ENCODE measurements around the gene ANXA3.
"Not testable (repeated sequence)": the region's sequence is repeated elsewhere in the genome, so short reads cannot be mapped to it uniquely, and the experiment has no call there.

Gene ANXA3

GRCh38 chr4:78551420-78552351 is at the start of gene ANXA3:
Gene ANXA3 (plus strand): TSS chr4:78551770. CDS start chr4:78554474, 2,704 bp downstream.
- in situ Hi-C loops (cut with MboI; ENCODE audit: low sequenced_read_pairs) = no loop called here

GRCh38 chr4:78506260-78506659 is 45.3 kb upstream of the ANXA3 start:
- in situ Hi-C loops (cut with MboI; ENCODE audit: low sequenced_read_pairs) = not testable (repeated sequence)

- in situ Hi-C loops (cut with MboI; ENCODE audit: low sequenced_read_pairs) = no loop called here
These were observed 42.5 kb upstream of the ANXA3 start for GRCh38 chr4:78509043-78509442.

- in situ Hi-C loops (cut with MboI; ENCODE audit: low sequenced_read_pairs) = no loop called here
These were observed 41.5 kb upstream of the ANXA3 start for GRCh38 chr4:78510108-78510507.

- in situ Hi-C loops (cut with MboI; ENCODE audit: low sequenced_read_pairs) = no loop called here
These were observed 40.9 kb upstream of the ANXA3 start for GRCh38 chr4:78510681-78511080.

- in situ Hi-C loops (cut with MboI; ENCODE audit: low sequenced_read_pairs) = no loop called here
These were observed 39.1 kb upstream of the ANXA3 start for GRCh38 chr4:78512357-78512920.

GRCh38 chr4:78513411-78513975 is 38.1 kb upstream of the ANXA3 start:
- in situ Hi-C loops (cut with MboI; ENCODE audit: low sequenced_read_pairs) = no loop called here

- in situ Hi-C loops (cut with MboI; ENCODE audit: low sequenced_read_pairs) = no loop called here
These were observed 34.4 kb upstream of the ANXA3 start for GRCh38 chr4:78517050-78517652.

GRCh38 chr4:78518561-78518960 is 33.0 kb upstream of the ANXA3 start:
- in situ Hi-C loops (cut with MboI; ENCODE audit: low sequenced_read_pairs) = no loop called here

GRCh38 chr4:78519962-78520361 is 31.6 kb upstream of the ANXA3 start:
- in situ Hi-C loops (cut with MboI; ENCODE audit: low sequenced_read_pairs) = no loop called here

GRCh38 chr4:78520808-78521226 is 30.8 kb upstream of the ANXA3 start:
- in situ Hi-C loops (cut with MboI; ENCODE audit: low sequenced_read_pairs) = no loop called here

GRCh38 chr4:78524009-78524408 is 27.6 kb upstream of the ANXA3 start:
- in situ Hi-C loops (cut with MboI; ENCODE audit: low sequenced_read_pairs) = no loop called here

- in situ Hi-C loops (cut with MboI; ENCODE audit: low sequenced_read_pairs) = no loop called here
These were observed 26.0 kb upstream of the ANXA3 start for GRCh38 chr4:78525559-78525958.

- in situ Hi-C loops (cut with MboI; ENCODE audit: low sequenced_read_pairs) = no loop called here
These were observed 24.5 kb upstream of the ANXA3 start for GRCh38 chr4:78527103-78527502.

GRCh38 chr4:78527555-78527954 is 24.0 kb upstream of the ANXA3 start:
- in situ Hi-C loops (cut with MboI; ENCODE audit: low sequenced_read_pairs) = no loop called here

- in situ Hi-C loops (cut with MboI; ENCODE audit: low sequenced_read_pairs) = no loop called here
These were observed 23.2 kb upstream of the ANXA3 start for GRCh38 chr4:78528327-78528726.

GRCh38 chr4:78529569-78530209 is 21.9 kb upstream of the ANXA3 start:
- in situ Hi-C loops (cut with MboI; ENCODE audit: low sequenced_read_pairs) = no loop called here

GRCh38 chr4:78532046-78532445 is 19.5 kb upstream of the ANXA3 start:
- in situ Hi-C loops (cut with MboI; ENCODE audit: low sequenced_read_pairs) = no loop called here

GRCh38 chr4:78533854-78534253 is 17.7 kb upstream of the ANXA3 start:
- in situ Hi-C loops (cut with MboI; ENCODE audit: low sequenced_read_pairs) = no loop called here

GRCh38 chr4:78534286-78534955 is 17.1 kb upstream of the ANXA3 start:
- in situ Hi-C loops (cut with MboI; ENCODE audit: low sequenced_read_pairs) = no loop called here

GRCh38 chr4:78542373-78542772 is 9.2 kb upstream of the ANXA3 start:
- in situ Hi-C loops (cut with MboI; ENCODE audit: low sequenced_read_pairs) = no loop called here
